IPS-15b (cell line): ENCODE data around the gene NR2F6.

Experiments
- H3K27me3 ChIP-seq: one replicate; pipeline ENCODE4 v1.6.1; 2013; ENCODE audit warnings: low read length; ENCODE audit not compliant: control insufficient read depth, insufficient read depth
- H3K36me3 ChIP-seq: one replicate; pipeline ENCODE4 v1.6.1; 2013; ENCODE audit warnings: low read length; ENCODE audit not compliant: control insufficient read depth, insufficient read depth
- H3K4me1 ChIP-seq: one replicate; pipeline ENCODE4 v1.6.1; 2013; ENCODE audit warnings: mild to moderate bottlenecking, low read length; ENCODE audit not compliant: control insufficient read depth, insufficient read depth
- H3K4me3 ChIP-seq: one replicate; pipeline ENCODE4 v1.5.1; 2013; ENCODE audit warnings: low read depth, low read length
- H3K9ac ChIP-seq: one replicate; pipeline ENCODE4 v1.6.1; 2013; ENCODE audit warnings: low read depth, mild to moderate bottlenecking, low read length
- H3K9me3 ChIP-seq: one replicate; pipeline ENCODE4 v1.6.1; 2013; ENCODE audit warnings: mild to moderate bottlenecking, low read length; ENCODE audit not compliant: control insufficient read depth, insufficient read depth

NR2F6 gene

GRCh38 chr19:17235300-17235970 is 10.3 kb downstream of the NR2F6 start:
- peaks cover 15% of the 10 kb centered on the region for H3K36me3 ChIP-seq
- H3K27me3 ChIP-seq = no peaks in the 10 kb centered on the region
- peak overlapping the region; percentile 77 for H3K4me3 ChIP-seq
- H3K9ac ChIP-seq = peak overlapping the region; percentile 79
- H3K4me1 ChIP-seq = peaks cover 8% of the 10 kb centered on the region
- H3K9me3 ChIP-seq = no peaks in the 10 kb centered on the region

DNA sequence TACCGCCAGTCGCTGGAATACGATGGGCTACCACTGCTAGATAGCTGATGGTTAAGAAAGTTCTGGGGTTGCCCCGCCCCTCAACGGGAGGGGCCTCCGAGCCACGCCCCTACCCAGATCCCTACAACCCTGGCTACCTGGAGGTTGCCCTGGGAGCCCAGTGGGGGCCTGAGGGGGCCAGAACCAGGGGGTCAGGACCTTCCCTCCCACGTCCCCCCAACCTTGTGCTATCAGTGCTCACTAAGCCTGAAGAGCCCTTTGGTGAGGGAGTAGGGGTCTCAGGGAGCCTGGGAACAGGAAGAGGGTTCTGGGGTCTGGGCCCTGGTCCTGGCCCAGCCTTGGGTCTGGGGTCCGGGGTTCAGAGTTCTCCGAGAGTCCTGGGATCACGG is 10.8 kb downstream of the NR2F6 start:
- peaks cover 13% of the 10 kb centered on the region for H3K36me3 ChIP-seq
- no peaks in the 10 kb centered on the region for H3K27me3 ChIP-seq
- peak overlapping the region; percentile 79 for H3K9ac ChIP-seq
- H3K4me3 ChIP-seq = peak overlapping the region; percentile 77
- no peaks in the 10 kb centered on the region for H3K9me3 ChIP-seq
- peaks cover 8% of the 10 kb centered on the region for H3K4me1 ChIP-seq

DNA sequence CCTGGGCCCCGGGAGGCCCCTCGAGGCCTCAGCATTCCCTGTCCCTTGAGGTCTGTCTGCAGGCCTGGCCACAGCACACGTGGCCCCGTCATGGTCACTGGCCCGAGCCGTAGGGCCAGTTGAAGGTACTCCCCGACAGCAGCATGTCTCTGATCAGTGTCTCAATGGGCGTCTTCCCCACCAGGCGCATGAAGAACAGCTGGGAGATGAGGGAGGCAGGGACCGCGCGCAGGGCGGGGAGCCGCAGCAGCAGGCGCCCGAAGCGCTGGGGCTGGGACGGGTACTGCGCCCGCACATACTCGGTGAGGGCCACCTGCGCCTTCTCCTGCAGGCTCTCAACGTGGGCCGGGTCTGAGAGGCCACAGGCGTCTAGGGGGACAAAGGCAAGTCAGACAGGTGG is 13.5 kb downstream of the NR2F6 start:
- Histone ChIP-seq H3K9ac (no peak overlapping the region), H3K4me3 (no peak overlapping the region), H3K36me3 (peaks cover 13% of the 10 kb centered on the region), H3K9me3 (no peaks in the 10 kb centered on the region), H3K4me1 (peaks cover 14% of the 10 kb centered on the region), H3K27me3 (no peaks in the 10 kb centered on the region)

DNA sequence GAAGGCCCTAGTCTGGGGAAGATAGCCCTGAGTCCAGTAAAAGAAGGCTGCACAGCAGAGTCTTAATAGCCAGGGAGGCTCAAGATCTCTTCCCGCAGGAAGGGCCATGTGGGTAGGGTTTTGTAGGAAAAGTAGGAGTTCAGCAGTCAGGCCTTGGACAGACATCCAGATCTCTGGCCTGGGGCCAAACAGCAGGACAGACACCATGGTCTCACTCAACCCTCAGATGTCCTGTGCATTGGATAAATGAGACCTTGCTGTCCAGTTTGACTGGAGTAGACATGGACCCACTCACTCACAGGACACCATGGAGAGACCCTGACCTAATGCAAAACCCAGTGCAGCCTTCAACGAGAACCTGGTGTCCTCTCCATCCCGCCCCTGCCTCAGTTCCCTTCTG is 15.8 kb downstream of the NR2F6 start:
- Histone ChIP-seq H3K36me3 (peaks cover 13% of the 10 kb centered on the region), H3K4me3 (no peak overlapping the region), H3K4me1 (peaks cover 9% of the 10 kb centered on the region), H3K27me3 (no peaks in the 10 kb centered on the region), H3K9me3 (no peaks in the 10 kb centered on the region), H3K9ac (no peak overlapping the region)

- peaks cover 11% of the 10 kb centered on the region for H3K36me3 ChIP-seq
- H3K4me1 ChIP-seq = peaks cover 6% of the 10 kb centered on the region
- H3K4me3 ChIP-seq = peak overlapping the region; percentile 41
- H3K9me3 ChIP-seq = no peaks in the 10 kb centered on the region
- no peaks in the 10 kb centered on the region for H3K27me3 ChIP-seq
- H3K9ac ChIP-seq = peak overlapping the region; percentile 24
Measured at GRCh38 chr19:17227798-17228367, 17.8 kb downstream of the NR2F6 start.

DNA sequence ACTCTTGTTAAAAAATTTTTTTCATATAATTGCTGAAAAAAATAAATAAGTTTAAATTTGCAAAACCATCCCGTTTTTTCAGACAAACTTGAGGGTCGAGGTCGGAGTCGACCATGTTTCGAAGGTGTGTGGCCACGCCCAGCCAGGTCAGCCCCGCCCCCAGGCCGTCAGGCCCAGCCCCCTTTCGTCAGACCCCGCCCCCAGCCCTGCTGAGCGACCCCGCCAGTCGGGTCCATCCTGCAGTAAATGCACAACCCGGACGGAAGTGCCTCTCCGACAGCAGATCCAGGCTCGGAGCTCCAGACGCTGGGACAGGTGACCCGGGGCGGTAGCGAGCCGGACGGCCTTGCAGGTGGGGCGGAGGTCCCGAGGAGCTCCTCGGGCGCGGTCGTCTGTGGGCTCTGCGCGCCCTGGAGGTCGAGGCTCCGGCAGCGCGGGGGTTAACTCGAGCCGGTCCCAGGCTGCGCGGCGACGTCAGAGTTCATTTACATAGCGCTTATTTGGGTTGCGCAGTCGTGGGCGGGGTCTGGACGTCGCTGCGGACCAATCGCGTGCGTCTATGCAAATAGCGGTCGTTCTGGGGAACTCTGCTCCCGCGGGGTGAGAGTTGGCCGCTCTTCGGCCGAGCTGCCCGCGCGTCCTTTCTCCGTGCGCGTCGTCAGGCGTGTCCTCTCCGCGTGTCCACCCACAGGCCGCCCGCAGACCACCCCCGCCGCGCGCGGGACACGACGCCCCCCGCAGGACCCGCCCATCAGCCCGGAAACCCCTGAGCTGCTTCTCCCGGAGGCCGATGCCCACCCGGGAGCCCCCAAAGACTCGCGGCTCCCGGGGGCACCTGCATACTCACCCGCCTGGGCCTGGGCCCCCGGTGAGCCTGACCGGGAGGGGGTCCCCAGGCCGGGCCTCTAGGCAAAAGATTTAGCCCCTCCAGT is 19.5 kb downstream of the NR2F6 start, which contains the start of gene OCEL1:
TSS of gene OCEL1 (plus strand) at position 225 of the 932 bp plus-strand sequence. CDS start at position 247, 22 bp downstream.
- H3K4me3 ChIP-seq = peak within 1 kb of the TSS; percentile 79
- no peaks in the 10 kb centered on the region for H3K27me3 ChIP-seq
- H3K36me3 ChIP-seq = no peaks in the 10 kb centered on the region
- H3K4me1 ChIP-seq = peaks cover 6% of the 10 kb centered on the region
- no peaks in the 10 kb centered on the region for H3K9me3 ChIP-seq
- H3K9ac ChIP-seq = peak within 1 kb of the TSS; percentile 85

DNA sequence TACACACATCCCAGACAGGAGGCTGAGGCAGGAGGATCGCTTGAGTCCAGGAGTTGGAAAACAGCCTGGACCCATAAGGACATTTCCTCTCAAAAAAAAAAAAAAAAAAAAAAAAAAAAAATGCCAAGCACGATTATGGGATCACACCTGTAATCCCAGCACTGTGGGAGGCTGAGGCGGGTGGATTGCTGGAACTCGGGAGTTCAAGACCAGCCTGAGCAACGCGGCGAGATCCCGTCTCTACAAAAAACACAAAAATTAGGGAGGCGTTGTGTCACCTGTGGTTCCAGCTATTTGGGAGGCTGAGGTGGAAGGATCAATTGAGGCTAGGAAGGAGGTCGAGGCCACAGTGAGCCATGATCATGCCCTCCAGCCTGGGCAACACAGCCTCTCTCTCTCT is 20.7 kb downstream of the NR2F6 start:
- H3K4me1 ChIP-seq = peaks cover 6% of the 10 kb centered on the region
- H3K36me3 ChIP-seq = no peaks in the 10 kb centered on the region
- H3K9me3 ChIP-seq = no peaks in the 10 kb centered on the region
- H3K27me3 ChIP-seq = no peaks in the 10 kb centered on the region
- no peak overlapping the region for H3K4me3 ChIP-seq
- H3K9ac ChIP-seq = no peak overlapping the region

GRCh38 chr19:17220207-17220758 is 25.4 kb downstream of the NR2F6 start:
- no peaks in the 10 kb centered on the region for H3K27me3 ChIP-seq
- peaks cover 9% of the 10 kb centered on the region for H3K36me3 ChIP-seq
- no peak overlapping the region for H3K9ac ChIP-seq
- no peak overlapping the region for H3K4me3 ChIP-seq
- no peaks in the 10 kb centered on the region for H3K4me1 ChIP-seq
- no peaks in the 10 kb centered on the region for H3K9me3 ChIP-seq

DNA sequence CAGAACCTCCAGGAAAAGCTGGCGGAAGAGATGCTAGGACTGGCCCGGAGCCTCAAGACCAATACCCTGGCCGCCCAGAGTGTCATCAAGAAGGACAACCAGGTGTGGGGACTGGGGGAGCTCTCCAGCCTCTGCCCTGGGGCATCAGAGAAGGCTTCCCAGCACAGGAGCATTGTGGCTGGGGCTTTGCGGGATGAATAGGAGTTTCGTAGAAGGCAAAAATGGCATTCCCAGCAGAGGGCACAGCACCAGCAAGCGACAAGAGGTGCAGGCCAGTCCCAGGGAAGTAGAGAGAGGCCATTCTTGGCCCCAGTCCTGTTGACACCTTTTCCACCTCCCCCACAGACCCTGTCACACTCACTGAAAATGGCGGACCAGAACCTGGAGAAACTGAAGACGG is 26.4 kb downstream of the NR2F6 start:
- Histone ChIP-seq H3K4me1 (no peaks in the 10 kb centered on the region), H3K36me3 (peaks cover 9% of the 10 kb centered on the region), H3K27me3 (no peaks in the 10 kb centered on the region), H3K9me3 (no peaks in the 10 kb centered on the region), H3K4me3 (no peak overlapping the region), H3K9ac (no peak overlapping the region)

DNA sequence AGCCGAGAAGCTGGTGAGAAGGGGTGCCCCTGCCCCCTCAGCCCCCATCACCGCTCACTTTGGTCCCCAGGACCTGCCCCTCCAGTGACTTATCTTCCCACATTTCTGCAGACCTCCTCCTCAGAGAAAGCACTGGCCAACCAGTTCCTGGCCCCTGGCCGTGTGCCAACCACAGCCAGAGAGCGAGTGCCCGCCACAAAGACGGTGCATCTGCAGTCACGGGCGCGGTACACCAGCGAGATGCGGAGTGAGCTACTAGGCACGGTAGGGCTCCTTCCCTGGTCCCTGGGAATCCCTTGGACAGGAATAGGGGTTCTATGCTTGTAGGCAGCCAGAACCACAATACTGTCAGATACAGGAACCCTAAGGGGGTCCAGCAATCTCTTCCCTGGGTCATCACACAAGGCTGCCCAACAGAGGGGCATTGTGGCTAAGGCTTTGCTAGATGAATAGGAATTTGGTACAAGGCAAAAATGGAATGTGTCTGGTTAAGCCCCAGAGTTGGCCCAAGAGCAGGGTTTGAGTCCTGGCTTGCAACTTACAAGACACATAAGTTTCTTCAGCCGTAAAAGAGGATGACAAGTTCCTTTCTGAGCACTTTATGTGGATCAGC is 29.6 kb downstream of the NR2F6 start:
- Histone ChIP-seq H3K4me3 (peak overlapping the region; percentile 60), H3K9ac (no peak overlapping the region), H3K36me3 (peaks cover 16% of the 10 kb centered on the region), H3K27me3 (no peaks in the 10 kb centered on the region), H3K4me1 (no peaks in the 10 kb centered on the region), H3K9me3 (no peaks in the 10 kb centered on the region)
